PC-3 (cell line): ENCODE measurements around the gene ANKFN1. TPM values are rescaled to one million over a fixed set of nuclear protein-coding genes. Genes with fewer than 3 reads are reported as not detected.

Experiments
- ATAC-seq: fragments of 200-7000 bp; cut with Tn5 transposase; 2 replicates; pipeline ENCODE4 v1.9.1; 2020; ENCODE audit warnings: mild to moderate bottlenecking, moderate library complexity
- BruUV-seq: library from RNA; stranded (reverse); fragments of 400-500 nt; replicated peaks from 2 replicates; lab custom pipeline; 2021; lab: Mats Ljungman, UMichigan
- CTCF ChIA-PET: fragments of 300-600 bp; sonication (Branson Sonifier 250); formaldehyde crosslinking; loops from one replicate; lab custom pipeline; 2022; ENCODE audit warnings: antibody characterized with exemption; lab: Charles Lee
- POLR2A ChIA-PET: fragments of 300-600 bp; sonication (Branson Sonifier 250); formaldehyde crosslinking; loops from one replicate; lab custom pipeline; 2022; ENCODE audit warnings: antibody characterized with exemption; ENCODE audit not compliant: unreplicated experiment; lab: Charles Lee
- DNase-seq: peaks from one replicate; pipeline ENCODE4 v3.0.0-alpha.2; 2015
- H2AFZ ChIP-seq: fragments of 300-600 bp; sonication (generic); 2 replicates; pipeline ENCODE4 v1.6.0; 2016; ENCODE audit warnings: antibody characterized with exemption, low read length
- H3F3A ChIP-seq: fragments of 300-600 bp; sonication (generic); one replicate; pipeline ENCODE4 v1.6.0; 2017; ENCODE audit warnings: antibody characterized with exemption, low read length, control low read depth, mild to moderate bottlenecking; ENCODE audit not compliant: unreplicated experiment
- H3K27ac ChIP-seq: fragments of 300-600 bp; sonication (generic); 2 replicates; pipeline ENCODE4 v1.5.1; 2016; ENCODE audit warnings: mild to moderate bottlenecking, low read length
- H3K27me3 ChIP-seq: fragments of 300-600 bp; sonication (generic); 2 replicates; pipeline ENCODE4 v1.6.1; 2016; ENCODE audit warnings: low read length, mixed read lengths
- H3K36me3 ChIP-seq: fragments of 300-600 bp; sonication (generic); 2 replicates; pipeline ENCODE4 v1.6.1; 2016; ENCODE audit warnings: low read depth, mixed run types, low read length, mixed read lengths
- H3K4me1 ChIP-seq: fragments of 300-600 bp; sonication (generic); 2 replicates; pipeline ENCODE4 v1.5.1; 2016; ENCODE audit warnings: low read length; ENCODE audit not compliant: insufficient read depth
- H3K4me2 ChIP-seq: fragments of 300-600 bp; sonication (generic); 2 replicates; pipeline ENCODE4 v1.6.0; 2016; ENCODE audit warnings: low read length
- H3K4me3 ChIP-seq: fragments of 300-600 bp; sonication (generic); 2 replicates; pipeline ENCODE4 v1.5.1; 2016; ENCODE audit warnings: mild to moderate bottlenecking, low read length, mixed read lengths
- H3K79me2 ChIP-seq: fragments of 300-600 bp; sonication (generic); 2 replicates; pipeline ENCODE4 v1.6.1; 2017; ENCODE audit warnings: low read length, mixed read lengths
- H3K9ac ChIP-seq: fragments of 300-600 bp; sonication (generic); 2 replicates; pipeline ENCODE4 v1.6.0; 2016; ENCODE audit warnings: mild to moderate bottlenecking, low read length
- H3K9me2 ChIP-seq: fragments of 300-600 bp; sonication (generic); replicated peaks from 2 replicates; pipeline ENCODE4 v1.6.1; 2016; ENCODE audit warnings: mixed run types, low read length, mixed read lengths
- H3K9me3 ChIP-seq: fragments of 300-600 bp; sonication (generic); 2 replicates; pipeline ENCODE4 v1.6.1; 2016; ENCODE audit warnings: low read length, mixed read lengths
- H4K20me1 ChIP-seq: fragments of 300-600 bp; sonication (generic); 2 replicates; pipeline ENCODE4 v1.6.1; 2016; ENCODE audit warnings: low read length, mixed read lengths
- EZH2 ChIP-seq: fragments of 300-600 bp; sonication (generic); IDR thresholded peaks from one replicate; pipeline ENCODE4 v1.6.1; 2017; ENCODE audit warnings: antibody characterized with exemption, mild to moderate bottlenecking, low read length; ENCODE audit not compliant: unreplicated experiment
- EZH2phosphoT487 ChIP-seq: fragments of 300-600 bp; sonication (generic); IDR thresholded peaks from 2 replicates; pipeline ENCODE4 v1.6.1; 2018; ENCODE audit warnings: mild to moderate bottlenecking, antibody characterized with exemption, low read length, borderline replicate concordance
- intact Hi-C: fragments of 100-400 bp; cut with micrococcal nuclease; formaldehyde crosslinking; loops from 2 replicates; pipeline ENCODE4 v1.9.0; 2023
- total RNA-seq: library from RNA; depleted of rRNA; stranded (reverse); fragments of >200 nt; gene quantifications from 2 replicates; pipeline ENCODE4 v1.2.3, GENCODE V29; 2014
- TF ChIP-seq, protein P1 (sequence below): fragments of 300-600 bp; sonication (generic); conservative IDR thresholded peaks from 2 replicates; pipeline ENCODE4 v1.5.1; 2017; ENCODE audit warnings: antibody characterized with exemption, low read depth, mild to moderate bottlenecking, low read length

Gene ANKFN1
- total RNA-seq, 1 experiment from 2014 or later = not detected

DNA sequence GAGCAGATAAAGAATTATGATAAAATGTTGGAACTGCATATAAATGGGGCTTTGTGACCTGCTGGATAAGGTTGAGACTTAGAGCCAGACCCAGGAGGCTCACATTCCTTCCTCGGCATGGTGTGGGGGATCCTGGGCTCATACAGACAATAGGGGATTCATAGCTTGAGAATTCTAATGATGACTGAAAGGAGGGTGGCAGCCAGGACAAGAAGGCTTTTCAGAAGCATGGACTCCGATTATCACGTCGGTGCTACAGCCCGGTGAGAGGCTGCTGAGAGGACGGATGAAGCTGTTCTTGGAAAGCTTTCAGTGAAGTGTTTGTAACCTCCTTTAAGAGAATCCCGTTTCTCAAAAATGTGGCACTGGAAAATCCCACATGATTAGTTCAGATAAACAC lies 167.2 kb downstream of the ANKFN1 start:
- DNase-seq = no peak
- Histone ChIP-seq H3K4me3 (no peak overlapping the region), H3K4me2 (no peak overlapping the region), H3K9ac (no peak overlapping the region), H3K4me1 (no peaks in the 10 kb centered on the region), H3K27me3 (peaks cover 58% of the 10 kb centered on the region), H3K9me3 (no peaks in the 10 kb centered on the region), H4K20me1 (no peaks in the 10 kb centered on the region), H3K9me2 (no peaks in the 10 kb centered on the region), H3F3A (no peaks in the 10 kb centered on the region), H3K27ac (no peak overlapping the region), H3K36me3 (no peaks in the 10 kb centered on the region), H2AFZ (no peak overlapping the region), H3K79me2 (no peaks in the 10 kb centered on the region)
- POLR2A ChIA-PET = no interaction called here
- no peak for ATAC-seq
- no TSS peak for BruUV-seq
- intact Hi-C loops = no loop called here
- CTCF ChIA-PET = no interaction called here
- TF ChIP-seq EZH2phosphoT487 (no peak), EZH2 (no peak)
- TF ChIP-seq, protein P1, sequence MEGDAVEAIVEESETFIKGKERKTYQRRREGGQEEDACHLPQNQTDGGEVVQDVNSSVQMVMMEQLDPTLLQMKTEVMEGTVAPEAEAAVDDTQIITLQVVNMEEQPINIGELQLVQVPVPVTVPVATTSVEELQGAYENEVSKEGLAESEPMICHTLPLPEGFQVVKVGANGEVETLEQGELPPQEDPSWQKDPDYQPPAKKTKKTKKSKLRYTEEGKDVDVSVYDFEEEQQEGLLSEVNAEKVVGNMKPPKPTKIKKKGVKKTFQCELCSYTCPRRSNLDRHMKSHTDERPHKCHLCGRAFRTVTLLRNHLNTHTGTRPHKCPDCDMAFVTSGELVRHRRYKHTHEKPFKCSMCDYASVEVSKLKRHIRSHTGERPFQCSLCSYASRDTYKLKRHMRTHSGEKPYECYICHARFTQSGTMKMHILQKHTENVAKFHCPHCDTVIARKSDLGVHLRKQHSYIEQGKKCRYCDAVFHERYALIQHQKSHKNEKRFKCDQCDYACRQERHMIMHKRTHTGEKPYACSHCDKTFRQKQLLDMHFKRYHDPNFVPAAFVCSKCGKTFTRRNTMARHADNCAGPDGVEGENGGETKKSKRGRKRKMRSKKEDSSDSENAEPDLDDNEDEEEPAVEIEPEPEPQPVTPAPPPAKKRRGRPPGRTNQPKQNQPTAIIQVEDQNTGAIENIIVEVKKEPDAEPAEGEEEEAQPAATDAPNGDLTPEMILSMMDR = no peak

DNA sequence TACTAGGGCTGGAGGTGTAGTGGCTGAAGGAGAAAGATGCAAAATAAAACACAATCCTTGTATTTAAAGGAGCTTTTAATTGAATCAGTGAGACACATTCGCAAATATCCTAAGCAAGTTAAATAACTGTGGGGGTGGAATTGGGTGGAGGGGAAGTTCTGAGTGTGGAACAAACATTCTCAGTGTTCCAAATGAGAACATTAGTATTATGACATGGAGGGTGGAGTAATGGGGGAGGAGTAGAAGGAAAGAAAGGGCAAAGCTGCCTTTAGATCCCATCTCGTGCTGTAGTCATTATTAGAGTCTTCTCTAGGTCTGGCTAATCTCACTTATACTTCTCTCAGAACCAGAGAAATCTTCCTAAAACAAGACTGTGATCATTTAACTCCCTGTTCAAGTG lies 169.7 kb downstream of the ANKFN1 start:
- no peak for ATAC-seq
- no peak for DNase-seq
- CTCF ChIA-PET = no interaction called here

DNA sequence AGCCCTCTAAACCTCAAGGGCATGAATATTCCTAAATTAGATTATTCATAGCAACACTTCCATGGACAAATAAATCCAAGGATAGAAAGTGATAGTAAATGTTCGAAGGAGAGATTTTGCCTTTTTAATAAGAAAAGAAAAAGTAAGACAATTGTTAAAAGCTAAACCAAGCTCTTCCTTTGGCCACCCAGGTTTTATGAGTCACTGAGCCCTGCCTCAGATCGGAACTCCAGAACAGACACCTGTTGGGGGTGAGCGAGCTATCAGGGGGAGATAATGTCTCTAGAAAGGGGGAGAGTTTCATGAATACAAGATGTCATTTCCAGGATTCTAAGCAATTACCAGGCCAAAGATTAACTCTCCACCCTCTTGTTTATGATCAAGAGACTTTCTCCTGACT lies 171.4 kb downstream of the ANKFN1 start:
- intact Hi-C loops = no loop called here
- TF ChIP-seq EZH2phosphoT487 (no peak), EZH2 (no peak)
- TF ChIP-seq, protein P1 = no peak
- Histone ChIP-seq H4K20me1 (no peaks in the 10 kb centered on the region), H3K27me3 (peaks cover 68% of the 10 kb centered on the region), H3K79me2 (no peaks in the 10 kb centered on the region), H3K9me2 (no peaks in the 10 kb centered on the region), H3K9me3 (no peaks in the 10 kb centered on the region), H3K9ac (no peak overlapping the region), H2AFZ (no peak overlapping the region), H3K36me3 (no peaks in the 10 kb centered on the region), H3K27ac (no peak overlapping the region), H3K4me1 (no peaks in the 10 kb centered on the region), H3F3A (no peaks in the 10 kb centered on the region), H3K4me3 (no peak overlapping the region), H3K4me2 (no peak overlapping the region)
- ATAC-seq = no peak
- ChIA-PET POLR2A (no interaction called here), CTCF (no interaction called here)
- no peak for DNase-seq
- BruUV-seq = no TSS peak

More for the DNA sequence above, 169.7 kb downstream of the ANKFN1 start:
- Histone ChIP-seq H3F3A (no peaks in the 10 kb centered on the region), H3K79me2 (no peaks in the 10 kb centered on the region), H3K9me3 (no peaks in the 10 kb centered on the region), H3K4me3 (no peak overlapping the region), H3K4me2 (no peak overlapping the region), H3K36me3 (no peaks in the 10 kb centered on the region), H3K27me3 (peaks cover 68% of the 10 kb centered on the region), H3K4me1 (no peaks in the 10 kb centered on the region), H3K9me2 (no peaks in the 10 kb centered on the region), H2AFZ (no peak overlapping the region), H4K20me1 (no peaks in the 10 kb centered on the region), H3K27ac (no peak overlapping the region), H3K9ac (no peak overlapping the region)
- POLR2A ChIA-PET = no interaction called here
- intact Hi-C loops = no loop called here
- TF ChIP-seq EZH2phosphoT487 (no peak), EZH2 (no peak)
- TF ChIP-seq, protein P1 = no peak
- BruUV-seq = no TSS peak
